ENCODE data around the gene P3H4.
"Not testable (repeated sequence)": the region's sequence is repeated elsewhere in the genome, so short reads cannot be mapped to it uniquely, and the experiment has no call there.

Gene P3H4

DNA sequence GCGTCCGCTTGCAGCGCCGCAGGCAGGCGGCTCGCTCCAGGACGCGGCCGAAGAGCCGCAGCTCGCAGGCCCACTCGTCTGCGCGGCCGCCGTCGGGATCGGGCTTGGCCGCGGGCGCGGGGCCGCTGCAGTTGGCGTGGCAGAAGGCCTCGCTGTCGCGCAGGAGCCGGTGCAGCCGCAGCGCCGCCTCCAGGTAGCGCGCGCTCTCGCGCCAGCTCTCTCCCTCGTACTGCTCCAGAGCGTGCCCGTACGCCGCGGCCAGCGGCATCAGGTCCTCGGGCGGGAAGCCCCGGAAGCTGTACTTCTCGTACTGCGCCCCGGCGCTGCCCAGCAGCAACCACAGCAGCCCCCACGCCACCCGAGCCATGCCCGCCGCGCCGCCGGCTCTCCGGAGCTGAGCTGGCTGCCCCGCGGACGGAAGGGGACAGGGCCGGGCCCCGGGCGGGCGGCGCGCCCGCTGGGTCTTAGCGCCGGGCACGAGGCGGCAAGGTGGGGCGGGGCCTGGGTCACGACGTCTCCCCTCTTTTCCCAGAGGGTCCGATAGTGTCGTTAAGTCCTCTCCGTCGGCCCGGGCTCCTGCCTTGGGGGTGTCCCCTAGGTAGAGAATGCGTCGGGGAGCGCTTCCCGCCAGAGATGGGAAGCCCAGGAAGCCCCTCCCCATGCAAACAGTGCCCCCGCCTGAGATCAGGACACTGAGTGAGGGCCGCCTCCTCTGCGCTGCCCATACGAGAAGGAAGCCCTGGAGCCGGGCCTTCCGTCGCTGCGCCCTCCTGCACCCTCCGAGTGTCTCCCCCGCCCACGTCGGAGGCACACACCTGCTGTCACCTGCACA, at the start of gene P3H4:
TSS of gene P3H4 (minus strand) at position 401 of the 832 bp plus-strand sequence. CDS start at position 367, 34 bp downstream.
- DNase-seq (ENCODE audit: low read depth in 2 of 2): peak; percentile 51 to 61

DNA sequence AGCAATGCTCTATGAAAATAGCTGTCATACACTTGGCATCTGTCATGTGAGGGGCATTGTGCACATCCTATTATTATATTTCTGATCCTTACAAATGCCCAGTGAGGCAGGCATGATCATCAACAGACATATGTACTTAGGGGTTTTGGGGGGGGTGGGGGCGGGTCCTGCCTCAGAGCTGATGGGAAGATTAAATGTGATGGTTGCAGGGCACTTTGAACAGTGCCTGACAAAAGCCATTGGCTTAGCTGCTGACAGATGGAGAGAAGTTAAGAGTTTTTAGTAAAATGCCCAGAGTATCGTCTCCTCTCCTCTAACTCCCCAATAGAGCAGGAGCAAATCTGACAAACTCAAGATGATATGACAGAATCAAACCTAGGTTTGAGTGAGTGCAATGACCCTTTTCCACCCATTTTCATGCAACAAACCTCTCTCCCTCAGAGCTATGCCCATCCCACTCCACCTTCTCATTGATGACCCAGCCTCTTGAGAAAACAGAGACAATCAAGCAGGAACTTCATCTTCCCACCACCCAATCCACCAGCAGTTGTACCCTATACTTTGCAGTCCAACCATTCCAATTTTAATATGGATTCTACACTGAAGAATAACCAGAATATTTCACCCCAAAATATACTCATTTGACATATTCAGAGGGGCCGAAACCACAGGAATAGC, 48.6 kb upstream of the P3H4 start:
- no peak for DNase-seq (ENCODE audit: low read depth in 2 of 2)

GRCh38 chr17:41851382-41851781, 39.6 kb upstream of the P3H4 start:
- DNase-seq (ENCODE audit: low read depth in 2 of 2): not testable (repeated sequence)

DNA sequence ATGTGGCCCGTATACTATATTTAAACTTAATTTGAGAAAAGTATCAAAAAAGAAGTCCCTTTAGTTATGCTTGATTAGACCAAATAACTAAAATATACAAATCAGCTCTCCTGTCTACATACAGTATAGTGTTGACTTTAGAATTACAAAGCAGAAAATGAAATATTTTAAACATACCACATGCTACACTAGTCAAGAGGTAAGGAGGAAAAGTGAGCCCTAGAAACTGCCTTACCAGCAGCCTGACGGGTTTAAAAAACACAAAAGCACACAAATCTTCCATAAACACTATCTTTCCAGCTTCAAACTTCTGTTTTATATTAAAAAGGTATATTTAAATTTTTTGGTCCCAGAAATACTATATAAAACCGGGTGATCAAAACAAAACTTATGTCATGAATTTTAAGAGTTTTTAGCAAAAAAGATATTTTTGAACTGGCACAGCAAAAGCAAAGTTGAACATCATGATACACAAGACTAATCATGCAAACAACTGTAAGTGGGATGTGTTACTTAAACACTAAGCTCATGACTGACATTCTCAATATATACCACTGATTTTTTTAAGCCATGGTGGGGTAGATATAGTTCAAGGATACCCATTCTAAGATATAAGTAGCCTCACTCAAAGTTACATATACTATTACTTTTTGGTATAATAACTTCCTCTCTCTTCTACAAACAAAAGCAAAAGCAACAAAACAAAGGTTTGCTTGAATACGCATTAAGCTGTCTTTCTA, 37.7 kb upstream of the P3H4 start:
- no peak for DNase-seq (ENCODE audit: low read depth in 2 of 2)

DNA sequence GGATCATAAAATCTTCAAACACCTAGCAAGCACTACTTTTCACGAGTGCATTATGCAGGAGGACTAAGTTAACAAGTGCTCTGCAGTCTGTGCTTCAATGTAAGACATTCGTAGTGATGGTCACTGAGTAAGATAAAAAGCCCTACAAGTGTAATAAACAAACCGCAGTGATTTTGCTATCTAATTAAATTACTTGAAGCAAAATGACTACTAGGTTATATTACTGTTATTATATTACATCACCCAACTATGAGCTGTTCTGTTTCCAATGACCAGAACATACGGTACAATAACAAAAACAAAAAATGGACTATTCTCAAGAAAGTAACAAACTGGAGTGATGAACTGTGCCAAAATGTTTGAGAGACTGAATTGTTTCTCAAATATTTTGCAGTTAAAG, 37.0 kb upstream of the P3H4 start:
- DNase-seq (ENCODE audit: low read depth in 2 of 2): no peak

GRCh38 chr17:41844971-41845370, 33.2 kb upstream of the P3H4 start:
- DNase-seq (ENCODE audit: low read depth in 2 of 2): no peak

DNA sequence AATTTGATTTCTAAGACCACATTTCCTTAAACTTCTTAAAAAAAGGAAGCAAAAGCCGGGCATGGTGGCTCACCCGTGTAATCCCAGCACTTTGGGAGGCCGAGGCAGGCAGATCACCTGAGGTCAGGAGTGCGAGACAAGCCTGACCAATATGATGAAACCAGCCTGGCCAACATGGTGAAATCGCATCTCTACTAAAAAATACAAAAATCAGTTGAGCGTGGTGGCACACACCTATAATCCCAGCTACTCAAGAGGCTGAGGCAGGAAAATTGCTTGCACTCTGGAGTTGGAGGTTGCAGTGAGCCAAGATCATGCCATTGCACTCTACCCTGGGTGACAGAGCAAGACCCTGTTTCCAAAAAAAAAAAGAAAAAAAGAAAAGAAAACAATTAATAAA, 29.0 kb upstream of the P3H4 start:
- DNase-seq (ENCODE audit: low read depth in 2 of 2): not testable (repeated sequence)

- not testable (repeated sequence) for DNase-seq (ENCODE audit: low read depth in 2 of 2)
Observed at GRCh38 chr17:41839448-41839847, 27.7 kb upstream of the P3H4 start.

- DNase-seq (ENCODE audit: low read depth in 2 of 2): no peak
Observed at GRCh38 chr17:41837761-41838538, 26.2 kb upstream of the P3H4 start, which contains the start of gene KLHL10. Gene KLHL10, plus strand, starts transcription at chr17:41837825. Its CDS starts 108 bp downstream, at chr17:41837933.

DNA sequence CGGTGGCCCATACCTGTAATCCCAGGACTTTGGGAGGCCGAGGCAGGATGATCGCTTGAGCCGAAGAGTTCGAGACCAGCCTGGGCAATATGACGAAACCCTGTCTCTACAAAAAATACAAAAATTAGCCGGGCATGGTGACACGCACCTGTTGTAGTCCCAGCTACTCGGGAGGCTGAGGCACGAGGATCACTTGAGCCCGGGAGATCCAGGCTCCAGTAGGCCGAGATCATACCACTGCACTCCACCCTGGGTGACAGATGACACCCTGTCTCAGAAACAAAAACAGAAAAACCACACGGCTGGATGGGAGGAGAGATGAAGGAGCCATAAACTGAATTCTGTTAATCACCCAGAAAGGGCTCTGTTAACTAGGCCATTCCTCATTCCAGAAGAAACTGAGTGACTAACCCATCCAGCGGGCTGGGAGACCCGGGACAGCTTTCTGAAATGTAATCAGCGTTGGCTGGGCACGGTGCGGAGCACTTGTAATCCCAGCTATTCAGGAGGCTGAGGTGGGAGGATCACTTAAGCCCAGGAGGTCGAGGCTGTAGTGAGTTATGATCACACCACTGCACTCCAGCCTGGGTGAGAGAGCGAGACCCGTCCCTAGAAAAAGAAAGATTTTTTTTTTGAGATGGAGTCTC, 24.9 kb upstream of the P3H4 start:
- no peak for DNase-seq (ENCODE audit: low read depth in 2 of 2)

DNA sequence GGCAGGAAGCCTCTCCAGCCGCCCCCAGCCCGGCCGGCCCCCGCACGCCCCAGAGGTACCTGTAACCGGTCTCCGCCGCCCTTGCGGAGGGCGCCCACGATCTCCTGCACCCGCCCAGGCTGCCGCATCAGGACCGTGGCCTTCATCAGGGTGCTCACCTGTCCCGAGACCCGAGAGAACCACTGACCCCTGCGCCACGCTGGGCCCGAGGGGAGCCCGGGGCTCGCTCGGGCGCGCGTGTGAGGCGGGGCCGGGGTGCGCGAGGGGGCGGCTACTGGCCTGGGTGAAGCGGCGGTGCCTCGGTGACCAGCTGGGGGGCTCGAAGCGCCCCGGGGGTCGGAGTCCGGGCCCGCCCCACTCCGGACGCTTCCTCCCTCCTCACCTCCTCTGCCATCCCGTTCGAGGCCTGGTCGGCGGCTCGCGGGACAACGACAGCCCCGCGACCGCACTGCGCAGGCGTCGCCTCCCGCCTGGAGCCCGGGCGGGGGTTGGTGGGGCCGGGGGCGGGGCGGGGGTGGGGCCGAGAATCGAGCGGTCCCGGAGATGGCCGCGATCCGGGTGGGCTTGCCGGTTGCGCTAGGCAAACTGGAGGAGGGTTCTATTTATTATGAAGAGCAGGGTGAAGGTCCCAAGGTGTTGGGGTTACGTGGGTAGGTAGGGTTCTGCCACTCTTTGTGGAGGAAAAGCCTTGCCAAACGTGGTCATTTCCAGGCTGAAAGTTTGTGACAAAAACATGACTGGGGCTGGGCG, 24.2 kb upstream of the P3H4 start, which contains the start of gene NT5C3B:
TSS of gene NT5C3B (minus strand) at position 433 of the 750 bp plus-strand sequence. CDS start at position 394, 39 bp downstream.
- DNase-seq (ENCODE audit: low read depth in 2 of 2): peak; percentile 39 to 49

- no peak for DNase-seq (ENCODE audit: low read depth in 2 of 2)
Observed at GRCh38 chr17:41835214-41835799, 23.6 kb upstream of the P3H4 start.

GRCh38 chr17:41829961-41830360, 18.2 kb upstream of the P3H4 start:
- not testable (repeated sequence) for DNase-seq (ENCODE audit: low read depth in 2 of 2)

DNA sequence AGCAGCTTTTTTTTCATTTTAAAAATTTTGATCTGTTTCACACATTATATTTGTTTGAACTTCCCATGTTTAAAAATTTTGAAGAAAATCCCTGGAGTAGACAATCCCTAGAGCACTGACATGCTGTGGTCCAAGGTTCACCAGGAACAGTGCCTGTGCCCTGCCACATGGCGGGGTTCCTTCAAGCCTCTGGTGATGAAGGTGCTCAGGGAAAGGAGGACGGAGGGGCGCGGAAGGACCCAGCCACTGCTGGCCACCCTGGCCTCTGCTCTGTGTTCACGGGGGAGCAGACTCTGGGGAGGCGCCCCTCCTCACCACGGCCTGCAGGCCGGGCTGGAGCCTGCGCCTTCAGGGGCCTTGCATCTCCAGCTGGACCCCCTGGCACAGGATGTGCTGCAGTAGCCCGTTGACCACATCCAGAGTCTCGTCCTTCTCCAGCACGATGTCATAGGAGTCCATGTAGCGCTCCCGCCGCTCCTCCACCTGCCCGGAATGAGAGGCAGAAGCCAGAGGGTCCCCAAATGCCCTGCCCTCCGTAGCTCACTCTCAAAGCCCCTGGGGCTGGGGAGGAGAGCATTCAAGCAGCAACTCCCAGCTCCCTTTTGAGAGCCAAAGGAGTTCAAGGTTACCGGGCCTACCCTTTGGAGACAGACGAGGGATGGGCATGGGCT, 13.6 kb upstream of the P3H4 start:
- no peak for DNase-seq (ENCODE audit: low read depth in 2 of 2)

DNA sequence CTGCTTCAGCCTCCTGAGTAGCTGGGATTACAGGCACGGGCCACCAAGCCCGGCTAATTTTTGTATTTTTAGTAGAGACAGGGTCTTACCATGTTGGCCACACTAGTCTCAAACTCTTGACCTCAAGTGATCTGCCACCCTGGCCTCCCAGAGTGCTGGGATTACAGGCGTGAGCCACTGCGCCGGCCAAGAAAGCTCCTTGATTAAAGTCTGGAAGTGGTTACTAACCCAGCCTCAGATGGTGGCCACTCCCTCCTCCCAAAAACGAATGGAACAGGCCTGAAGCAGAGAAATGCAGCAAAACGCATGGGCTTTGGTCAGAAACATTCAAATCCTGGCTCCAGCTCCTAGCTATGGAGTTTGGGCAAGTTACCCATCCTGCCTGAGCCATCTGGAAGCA, 12.3 kb upstream of the P3H4 start:
- no peak for DNase-seq (ENCODE audit: low read depth in 2 of 2)

GRCh38 chr17:41823580-41823979, 11.8 kb upstream of the P3H4 start:
- no peak for DNase-seq (ENCODE audit: low read depth in 2 of 2)

DNA sequence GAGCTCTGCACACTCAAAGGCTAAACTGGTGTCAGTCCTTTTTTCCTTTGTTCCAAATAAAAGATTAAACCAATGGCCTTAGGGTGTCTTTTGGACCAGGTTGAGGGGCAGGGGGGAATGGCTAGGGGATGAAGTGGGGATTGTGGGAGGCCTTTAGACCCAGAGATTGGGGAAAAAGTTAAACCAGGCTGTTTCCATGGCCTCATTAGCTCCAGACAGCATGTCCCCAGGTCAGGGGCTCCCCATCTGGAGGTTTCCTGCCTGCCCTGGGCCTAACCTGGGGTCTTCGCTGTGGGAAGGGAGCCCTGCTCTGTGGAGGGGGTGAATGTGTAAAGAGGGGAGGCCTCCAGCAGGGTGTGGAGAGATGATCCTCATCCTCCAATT, 11.4 kb upstream of the P3H4 start:
- no peak for DNase-seq (ENCODE audit: low read depth in 2 of 2)

DNA sequence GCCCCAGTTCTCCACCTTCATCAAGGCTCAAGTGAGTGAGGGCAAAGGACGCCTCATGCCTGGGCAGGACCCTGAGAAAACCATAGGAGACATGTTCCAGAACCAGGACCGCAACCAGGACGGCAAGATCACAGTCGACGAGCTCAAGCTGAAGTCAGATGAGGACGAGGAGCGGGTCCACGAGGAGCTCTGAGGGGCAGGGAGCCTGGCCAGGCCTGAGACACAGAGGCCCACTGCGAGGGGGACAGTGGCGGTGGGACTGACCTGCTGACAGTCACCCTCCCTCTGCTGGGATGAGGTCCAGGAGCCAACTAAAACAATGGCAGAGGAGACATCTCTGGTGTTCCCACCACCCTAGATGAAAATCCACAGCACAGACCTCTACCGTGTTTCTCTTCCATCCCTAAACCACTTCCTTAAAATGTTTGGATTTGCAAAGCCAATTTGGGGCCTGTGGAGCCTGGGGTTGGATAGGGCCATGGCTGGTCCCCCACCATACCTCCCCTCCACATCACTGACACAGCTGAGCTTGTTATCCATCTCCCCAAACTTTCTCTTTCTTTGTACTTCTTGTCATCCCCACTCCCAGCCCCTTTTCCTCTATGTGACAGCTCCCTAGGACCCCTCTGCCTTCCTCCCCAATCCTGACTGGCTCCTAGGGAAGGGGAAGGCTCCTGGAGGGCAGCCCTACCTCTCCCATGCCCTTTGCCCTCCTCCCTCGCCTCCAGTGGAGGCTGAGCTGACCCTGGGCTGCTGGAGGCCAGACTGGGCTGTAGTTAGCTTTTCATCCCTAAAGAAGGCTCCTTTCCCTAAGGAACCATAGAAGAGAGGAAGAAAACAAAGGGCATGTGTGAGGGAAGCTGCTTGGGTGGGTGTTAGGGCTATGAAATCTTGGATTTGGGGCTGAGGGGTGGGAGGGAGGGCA, 10.7 kb upstream of the P3H4 start:
- DNase-seq (ENCODE audit: low read depth in 2 of 2): no peak
